ENCODE data around the gene FOXK1.

The FOXK1 gene

DNA sequence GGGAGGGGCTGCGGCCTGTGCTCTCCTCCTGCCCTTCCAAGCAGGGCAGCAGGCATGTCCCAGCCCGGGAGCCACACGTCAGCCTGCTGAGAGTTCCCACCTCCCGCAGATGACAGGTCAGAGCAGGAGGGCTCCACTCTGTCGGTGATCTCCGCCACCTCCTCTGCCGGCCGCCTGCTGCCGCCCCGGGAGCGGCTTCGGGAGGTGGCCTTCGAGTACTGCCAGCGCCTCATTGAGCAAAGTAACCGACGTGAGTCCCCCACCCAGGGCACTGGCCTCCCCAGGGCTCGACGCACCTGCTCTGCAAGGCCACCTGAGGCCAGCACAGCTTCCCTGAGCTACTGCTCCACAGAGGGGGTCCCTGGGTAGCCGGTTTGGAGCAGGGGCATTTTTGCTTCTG, 102.7 kb downstream of the FOXK1 start:
- WGBS, 2 donors (ENCODE audit: extremely low coverage in 2 of 2, insufficient read length in 2 of 2, insufficient replicate concordance in 1 of 2): no CpG with 5 or more reads among the region's 19 CpGs
- Histone ChIP-seq H3K18ac (ENCODE audit: low read length) (no peak overlapping the region), H2BK15ac (ENCODE audit: low read length) (no peak overlapping the region), H2AK5ac (ENCODE audit: low read depth, low read length) (no peak overlapping the region), H3K79me1 (ENCODE audit: low read depth, low read length) (peaks cover 7% of the 10 kb centered on the region), H3K4me1 (ENCODE audit: control insufficient read depth in 2 of 2, insufficient read depth in 1 of 2, low read depth in 1 of 2, low read length in 2 of 2) (no peaks in the 10 kb centered on the region), H3K4me3 (ENCODE audit: low read length in 2 of 2) (no peak overlapping the region), H3K36me3 (replicated peaks in 1 of 2; ENCODE audit: control insufficient read depth in 2 of 2, insufficient read depth in 2 of 2, low read length in 2 of 2) (peaks cover 16 to 66% of the 10 kb centered on the region in 2 donors), H2BK12ac (ENCODE audit: low read length) (no peak overlapping the region), H3K9me3 (replicated peaks in 1 of 2; ENCODE audit: control insufficient read depth in 2 of 2, insufficient read depth in 1 of 2, low read depth in 1 of 2, low read length in 2 of 2) (no peaks in the 10 kb centered on the region), H3K9ac (ENCODE audit: low read depth, low read length, poor library complexity) (no peak overlapping the region), H3K27ac (replicated peaks; ENCODE audit: low read length) (no peak overlapping the region), H2BK5ac (ENCODE audit: low read length) (no peak overlapping the region), H3K4ac (ENCODE audit: low read length) (no peak overlapping the region), H4K91ac (ENCODE audit: low read depth, low read length, poor library complexity) (no peak overlapping the region), H3K14ac (ENCODE audit: low read length) (no peak overlapping the region), H2AFZ (ENCODE audit: low read length) (no peak overlapping the region), H2BK120ac (ENCODE audit: low read depth, low read length) (no peak overlapping the region), H3K4me2 (ENCODE audit: insufficient read depth, low read length, poor library complexity, severe bottlenecking) (peak overlapping the region; percentile 11), H3K27me3 (ENCODE audit: control insufficient read depth in 3 of 3, insufficient read depth in 3 of 3, low read depth in 1 of 3, low read length in 3 of 3) (no peaks in the 10 kb centered on the region), H3K23ac (ENCODE audit: low read depth, low read length, poor library complexity) (peak overlapping the region; percentile 31), H4K8ac (ENCODE audit: low read depth, low read length) (no peak overlapping the region)
- DNase-seq (ENCODE audit: low spot score): no peak

DNA sequence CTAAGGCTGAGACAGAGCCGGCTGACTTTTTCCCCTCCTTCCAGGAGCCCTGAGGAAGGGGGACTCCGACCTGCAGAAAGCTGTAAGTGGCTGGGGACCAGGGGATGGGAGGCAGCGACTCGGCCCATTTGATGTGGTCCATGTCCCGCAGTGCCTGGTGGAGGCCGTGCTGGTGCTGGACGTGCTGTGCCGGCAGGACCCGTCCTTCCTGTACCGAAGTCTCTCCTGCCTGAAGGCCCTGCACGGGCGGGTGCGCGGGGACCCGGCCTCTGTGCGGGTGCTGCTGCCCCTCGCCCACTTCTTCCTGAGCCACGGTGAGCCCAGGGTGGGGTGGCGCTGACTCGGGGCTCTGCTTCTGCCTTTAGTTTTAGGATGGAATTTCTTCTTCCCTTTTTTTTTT, 103.3 kb downstream of the FOXK1 start:
- no peak overlapping the region for H3K4me2 ChIP-seq (ENCODE audit: insufficient read depth, low read length, poor library complexity, severe bottlenecking)
- H2BK12ac ChIP-seq (ENCODE audit: low read length): no peak overlapping the region
- H3K27me3 ChIP-seq (ENCODE audit: control insufficient read depth in 3 of 3, insufficient read depth in 3 of 3, low read depth in 1 of 3, low read length in 3 of 3): no peaks in the 10 kb centered on the region
- H3K9me3 ChIP-seq (replicated peaks in 1 of 2; ENCODE audit: control insufficient read depth in 2 of 2, insufficient read depth in 1 of 2, low read depth in 1 of 2, low read length in 2 of 2): no peaks in the 10 kb centered on the region
- H3K18ac ChIP-seq (ENCODE audit: low read length): no peak overlapping the region
- no peak overlapping the region for H3K4me3 ChIP-seq (ENCODE audit: low read length in 2 of 2)
- H2BK5ac ChIP-seq (ENCODE audit: low read length): no peak overlapping the region
- no peak overlapping the region for H2BK15ac ChIP-seq (ENCODE audit: low read length)
- no peak overlapping the region for H2AFZ ChIP-seq (ENCODE audit: low read length)
- H3K4ac ChIP-seq (ENCODE audit: low read length): no peak overlapping the region
- no peak for DNase-seq (ENCODE audit: low spot score)
- no peak overlapping the region for H4K91ac ChIP-seq (ENCODE audit: low read depth, low read length, poor library complexity)
- no CpG with 5 or more reads among the region's 20 CpGs for WGBS, 2 donors (ENCODE audit: extremely low coverage in 2 of 2, insufficient read length in 2 of 2, insufficient replicate concordance in 1 of 2)
- H3K4me1 ChIP-seq (ENCODE audit: control insufficient read depth in 2 of 2, insufficient read depth in 1 of 2, low read depth in 1 of 2, low read length in 2 of 2): no peaks in the 10 kb centered on the region
- H4K8ac ChIP-seq (ENCODE audit: low read depth, low read length): no peak overlapping the region
- H3K23ac ChIP-seq (ENCODE audit: low read depth, low read length, poor library complexity): no peak overlapping the region
- H3K14ac ChIP-seq (ENCODE audit: low read length): no peak overlapping the region
- peaks cover 7% of the 10 kb centered on the region for H3K79me1 ChIP-seq (ENCODE audit: low read depth, low read length)
- peaks cover 18 to 71% of the 10 kb centered on the region in 2 donors for H3K36me3 ChIP-seq (replicated peaks in 1 of 2; ENCODE audit: control insufficient read depth in 2 of 2, insufficient read depth in 2 of 2, low read length in 2 of 2)
- no peak overlapping the region for H3K9ac ChIP-seq (ENCODE audit: low read depth, low read length, poor library complexity)
- no peak overlapping the region for H3K27ac ChIP-seq (replicated peaks; ENCODE audit: low read length)
- no peak overlapping the region for H2AK5ac ChIP-seq (ENCODE audit: low read depth, low read length)
- no peak overlapping the region for H2BK120ac ChIP-seq (ENCODE audit: low read depth, low read length)

DNA sequence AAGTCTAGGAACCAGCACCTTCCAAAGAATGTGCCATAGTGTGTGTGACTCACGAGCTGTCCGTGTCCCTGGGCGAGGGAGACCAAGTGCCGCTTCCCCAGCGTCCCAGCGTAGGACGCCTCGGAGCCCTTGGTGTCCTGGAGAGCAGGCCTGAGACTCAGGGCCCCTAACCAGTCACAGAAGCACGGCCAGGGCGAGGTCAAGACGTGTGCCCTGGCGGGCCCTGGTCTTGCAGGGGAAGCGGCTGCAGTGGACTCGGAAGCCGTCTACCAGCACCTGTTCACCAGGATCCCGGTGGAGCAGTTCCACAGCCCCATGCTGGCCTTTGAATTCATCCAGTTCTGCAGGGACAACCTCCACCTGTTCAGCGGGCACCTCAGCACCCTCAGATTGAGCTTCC, 103.9 kb downstream of the FOXK1 start:
- Histone ChIP-seq H2BK5ac (ENCODE audit: low read length) (no peak overlapping the region), H2BK12ac (ENCODE audit: low read length) (no peak overlapping the region), H3K4me2 (ENCODE audit: insufficient read depth, low read length, poor library complexity, severe bottlenecking) (no peak overlapping the region), H4K91ac (ENCODE audit: low read depth, low read length, poor library complexity) (no peak overlapping the region), H3K4me1 (ENCODE audit: control insufficient read depth in 2 of 2, insufficient read depth in 1 of 2, low read depth in 1 of 2, low read length in 2 of 2) (no peaks in the 10 kb centered on the region), H3K27ac (replicated peaks; ENCODE audit: low read length) (no peak overlapping the region), H3K23ac (ENCODE audit: low read depth, low read length, poor library complexity) (no peak overlapping the region), H3K14ac (ENCODE audit: low read length) (no peak overlapping the region), H2AFZ (ENCODE audit: low read length) (no peak overlapping the region), H2BK120ac (ENCODE audit: low read depth, low read length) (no peak overlapping the region), H3K79me1 (ENCODE audit: low read depth, low read length) (peaks cover 7% of the 10 kb centered on the region), H2AK5ac (ENCODE audit: low read depth, low read length) (no peak overlapping the region), H3K4ac (ENCODE audit: low read length) (no peak overlapping the region), H3K27me3 (ENCODE audit: control insufficient read depth in 3 of 3, insufficient read depth in 3 of 3, low read depth in 1 of 3, low read length in 3 of 3) (no peaks in the 10 kb centered on the region), H3K9ac (ENCODE audit: low read depth, low read length, poor library complexity) (no peak overlapping the region), H3K9me3 (replicated peaks in 1 of 2; ENCODE audit: control insufficient read depth in 2 of 2, insufficient read depth in 1 of 2, low read depth in 1 of 2, low read length in 2 of 2) (no peaks in the 10 kb centered on the region), H3K36me3 (replicated peaks in 1 of 2; ENCODE audit: control insufficient read depth in 2 of 2, insufficient read depth in 2 of 2, low read length in 2 of 2) (peaks cover 18 to 72% of the 10 kb centered on the region in 2 donors), H3K18ac (ENCODE audit: low read length) (no peak overlapping the region), H4K8ac (ENCODE audit: low read depth, low read length) (no peak overlapping the region), H3K4me3 (ENCODE audit: low read length in 2 of 2) (no peak overlapping the region), H2BK15ac (ENCODE audit: low read length) (no peak overlapping the region)
- DNase-seq (ENCODE audit: low spot score): no peak
- WGBS, 2 donors (ENCODE audit: extremely low coverage in 2 of 2, insufficient read length in 2 of 2, insufficient replicate concordance in 1 of 2): no CpG with 5 or more reads among the region's 17 CpGs

DNA sequence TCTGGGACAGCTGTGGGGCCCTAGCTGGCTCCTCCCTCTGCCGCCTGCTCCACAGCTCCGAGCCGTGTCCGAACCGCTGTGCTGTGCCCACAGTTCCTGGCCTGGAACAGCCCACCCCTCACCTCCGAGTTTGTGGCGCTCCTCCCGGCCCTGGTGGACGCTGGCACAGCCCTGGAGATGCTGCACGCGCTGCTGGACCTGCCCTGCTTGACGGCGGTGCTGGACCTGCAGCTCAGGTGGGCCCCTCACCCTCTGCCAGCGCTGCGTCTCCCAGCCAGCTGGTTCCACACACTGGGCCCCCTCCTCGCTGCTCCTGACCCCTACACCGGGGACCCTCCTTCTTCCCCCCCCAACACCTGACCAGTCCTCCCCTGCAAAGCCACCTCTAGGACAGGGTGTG, 105.4 kb downstream of the FOXK1 start:
- no peaks in the 10 kb centered on the region for H3K9me3 ChIP-seq (replicated peaks in 1 of 2; ENCODE audit: control insufficient read depth in 2 of 2, insufficient read depth in 1 of 2, low read depth in 1 of 2, low read length in 2 of 2)
- WGBS, 2 donors (ENCODE audit: extremely low coverage in 2 of 2, insufficient read length in 2 of 2, insufficient replicate concordance in 1 of 2): no CpG with 5 or more reads among the region's 17 CpGs

More for the DNA sequence above, 105.4 kb downstream of the FOXK1 start:
- H4K91ac ChIP-seq (ENCODE audit: low read depth, low read length, poor library complexity): no peak overlapping the region
- H3K27me3 ChIP-seq (ENCODE audit: control insufficient read depth in 3 of 3, insufficient read depth in 3 of 3, low read depth in 1 of 3, low read length in 3 of 3): no peaks in the 10 kb centered on the region
- no peak overlapping the region for H2BK12ac ChIP-seq (ENCODE audit: low read length)
- H4K8ac ChIP-seq (ENCODE audit: low read depth, low read length): no peak overlapping the region
- no peak overlapping the region for H3K18ac ChIP-seq (ENCODE audit: low read length)
- H3K4me2 ChIP-seq (ENCODE audit: insufficient read depth, low read length, poor library complexity, severe bottlenecking): no peak overlapping the region
- H3K27ac ChIP-seq (replicated peaks; ENCODE audit: low read length): no peak overlapping the region
- no peak overlapping the region for H2BK5ac ChIP-seq (ENCODE audit: low read length)
- H2BK120ac ChIP-seq (ENCODE audit: low read depth, low read length): no peak overlapping the region
- H2AK5ac ChIP-seq (ENCODE audit: low read depth, low read length): no peak overlapping the region
- no peak overlapping the region for H3K9ac ChIP-seq (ENCODE audit: low read depth, low read length, poor library complexity)
- H3K14ac ChIP-seq (ENCODE audit: low read length): no peak overlapping the region
- H3K4me1 ChIP-seq (ENCODE audit: control insufficient read depth in 2 of 2, insufficient read depth in 1 of 2, low read depth in 1 of 2, low read length in 2 of 2): no peaks in the 10 kb centered on the region
- H2BK15ac ChIP-seq (ENCODE audit: low read length): no peak overlapping the region
- DNase-seq (ENCODE audit: low spot score): no peak
- H3K79me1 ChIP-seq (ENCODE audit: low read depth, low read length): peaks cover 4% of the 10 kb centered on the region
- H3K36me3 ChIP-seq (replicated peaks in 1 of 2; ENCODE audit: control insufficient read depth in 2 of 2, insufficient read depth in 2 of 2, low read length in 2 of 2): peaks cover 6 to 72% of the 10 kb centered on the region in 2 donors
- no peak overlapping the region for H3K4me3 ChIP-seq (ENCODE audit: low read length in 2 of 2)
- no peak overlapping the region for H3K4ac ChIP-seq (ENCODE audit: low read length)
- H3K23ac ChIP-seq (ENCODE audit: low read depth, low read length, poor library complexity): peak overlapping the region; percentile 12
- H2AFZ ChIP-seq (ENCODE audit: low read length): no peak overlapping the region

Measured in neuronal stem cell (in vitro differentiated cells).